B cell (primary cell): ENCODE measurements around the gene BBX. TPM values are rescaled to one million over a fixed set of nuclear protein-coding genes. Genes with fewer than 3 reads are reported as not detected.
A peak's percentile ranks its signal among the peaks of the same experiment; 100 is the strongest.

ENCODE experiments used
- ATAC-seq: fragments of 200-7000 bp; cut with Tn5 transposase; one replicate; pipeline ENCODE4 v1.10.0; 2021; ENCODE audit warnings: low read depth, mild to moderate bottlenecking, moderate number of reproducible peaks, moderate library complexity
- CTCF ChIA-PET: fragments of 350-600 bp; sonication (Branson Sonifier 250); formaldehyde crosslinking; loops from one replicate; lab custom pipeline; 2021; ENCODE audit warnings: antibody characterized with exemption, inconsistent platforms; lab: Charles Lee
- POLR2A ChIA-PET: fragments of 350-600 bp; sonication (Branson Sonifier 250); formaldehyde crosslinking; loops from one replicate; lab custom pipeline; 2021; ENCODE audit warnings: antibody characterized with exemption; lab: Charles Lee
- DNase-seq: peaks from one replicate; pipeline ENCODE4 v3.0.0; 2013
- H2AFZ ChIP-seq: 2 replicates; pipeline ENCODE4 v1.6.1; 2012; ENCODE audit warnings: mild to moderate bottlenecking, low read depth, low read length; ENCODE audit not compliant: insufficient read depth, poor library complexity, severe bottlenecking
- H3K27ac ChIP-seq, 2 donors: 1 replicate in 1 of 2; 2 replicates in 1 of 2; pipeline ENCODE4 v1.5.1; 2012 to 2013; ENCODE audit warnings: low read length in 2 of 2, mild to moderate bottlenecking in 2 of 2, moderate library complexity in 1 of 2
- H3K27me3 ChIP-seq, 4 experiments: fragments of 200-600 bp in 1 of 4; sonication (generic) in 1 of 4; replicated peaks in 1 of 4; 1 replicate in 2 of 4; 2 replicates in 2 of 4; pipeline versions ENCODE4 v1.6.1 to v1.7.0; 2013 to 2016; ENCODE audit warnings: low read length in 3 of 4, mild to moderate bottlenecking in 2 of 4, mixed read lengths in 1 of 4, moderate library complexity in 1 of 4; ENCODE audit not compliant: insufficient read depth in 4 of 4, control insufficient read depth in 3 of 4; ENCODE audit errors: control extremely low read depth in 1 of 4
- H3K36me3 ChIP-seq, 2 experiments: replicated peaks in 1 of 2; 1 replicate in 1 of 2; 2 replicates in 1 of 2; pipeline versions ENCODE4 v1.6.1 to v1.7.1; 2013; ENCODE audit warnings: low read length in 1 of 2; ENCODE audit not compliant: insufficient read depth in 2 of 2, control insufficient read depth in 1 of 2; ENCODE audit errors: control extremely low read depth in 1 of 2, extremely low read depth in 1 of 2
- H3K4me1 ChIP-seq, 2 donors: fragments of 200-600 bp in 1 of 2; sonication (generic) in 1 of 2; 1 replicate in 1 of 2; 2 replicates in 1 of 2; pipeline versions ENCODE4 v1.5.1 to v1.6.1; 2013 to 2017; ENCODE audit warnings: low read length in 2 of 2; ENCODE audit not compliant: control insufficient read depth in 2 of 2, insufficient read depth in 2 of 2
- H3K4me2 ChIP-seq: replicated peaks from 2 replicates; pipeline ENCODE3; 2012; ENCODE audit warnings: mild to moderate bottlenecking, low read depth, low read length; ENCODE audit not compliant: poor library complexity, severe bottlenecking
- H3K4me3 ChIP-seq, 5 experiments: fragments of 200-600 bp in 1 of 5; sonication (generic) in 1 of 5; 1 replicate in 3 of 5; 2 replicates in 2 of 5; pipeline versions ENCODE4 v1.5.1 to v1.7.0; 2011 to 2016; ENCODE audit warnings: low read length in 4 of 5, mild to moderate bottlenecking in 4 of 5, low read depth in 2 of 5, control low read depth in 1 of 5, moderate library complexity in 1 of 5; ENCODE audit not compliant: insufficient read depth in 1 of 5; ENCODE audit errors: control extremely low read depth in 1 of 5, extremely low read depth in 1 of 5
- H3K79me2 ChIP-seq: fragments of 200-600 bp; sonication (generic); one replicate; pipeline ENCODE4 v1.6.0; 2016; ENCODE audit warnings: low read length; ENCODE audit not compliant: control insufficient read depth, insufficient read depth
- H3K9ac ChIP-seq: fragments of 200-600 bp; sonication (generic); 2 replicates; pipeline ENCODE4 v1.6.1; 2017; ENCODE audit warnings: mild to moderate bottlenecking, low read length, moderate library complexity
- H3K9me3 ChIP-seq, 3 donors: one replicate each; pipeline versions ENCODE4 v1.6.1 to v1.7.1; 2013; ENCODE audit warnings: low read length in 2 of 3; ENCODE audit not compliant: control insufficient read depth in 2 of 3, insufficient read depth in 1 of 3; ENCODE audit errors: control extremely low read depth in 1 of 3
- H4K20me1 ChIP-seq: 2 replicates; pipeline ENCODE4 v1.6.0; 2012; ENCODE audit warnings: mild to moderate bottlenecking, low read length; ENCODE audit not compliant: insufficient read depth, control insufficient read depth, poor library complexity, severe bottlenecking
- H3K27ac Mint-ChIP-seq: one replicate; pipeline ENCODE4 v1.8.0; 2021; ENCODE audit warnings: mixed read lengths
- H3K27me3 Mint-ChIP-seq: one replicate; pipeline ENCODE4 v1.8.0; 2021; ENCODE audit warnings: mixed read lengths
- H3K4me1 Mint-ChIP-seq: one replicate; pipeline ENCODE4 v1.8.0; 2021; ENCODE audit warnings: mixed read lengths
- H3K4me3 Mint-ChIP-seq: one replicate; pipeline ENCODE4 v1.8.0; 2021; ENCODE audit warnings: mixed read lengths
- H3K9me3 Mint-ChIP-seq: one replicate; pipeline ENCODE4 v1.8.0; 2022; ENCODE audit warnings: mixed read lengths; ENCODE audit not compliant: insufficient read depth
- EZH2 ChIP-seq: IDR thresholded peaks from 2 replicates; pipeline ENCODE4 v1.6.1; 2012; ENCODE audit warnings: borderline replicate concordance, low read depth, mild to moderate bottlenecking, moderate library complexity, low read length; ENCODE audit not compliant: insufficient read depth, poor library complexity, severe bottlenecking
- WGBS: methylation state at CpG from one replicate; pipeline ENCODE4 v1.1.5; 2013; ENCODE audit warnings: missing lambda C conversion rate; ENCODE audit not compliant: insufficient coverage; 5-methylcytosine and 5-hydroxymethylcytosine counted together
- intact Hi-C: fragments of 100-400 bp; cut with micrococcal nuclease; formaldehyde crosslinking; loops from one replicate; pipeline ENCODE4 v1.10.0; 2022
- polyA plus RNA-seq: library from polyadenylated mRNA; depleted of rRNA; stranded (reverse); fragments of >200 nt; gene quantifications from 2 replicates; pipeline ENCODE4 v1.2.3, GENCODE V29; 2012
- total RNA-seq, 2 donors: library from RNA; stranded (reverse); fragments of 120-200 nt in 1 of 2; gene quantifications; 1 replicate in 1 of 2; 2 replicates in 1 of 2; pipeline versions ENCODE4 v1.2.3 to v1.2.4, GENCODE V29; 2013 to 2022
- TF ChIP-seq, protein P1 (sequence below): fragments of 200-600 bp; IDR thresholded peaks from one replicate; pipeline ENCODE4 v1.8.0; 2022; ENCODE audit warnings: antibody characterized with exemption, mild to moderate bottlenecking

The BBX gene
- total and polyA plus RNA-seq, 2 donors (not counting 1 experiment from before 2014, with no cell fraction given): 27.8 to 133 TPM

DNA sequence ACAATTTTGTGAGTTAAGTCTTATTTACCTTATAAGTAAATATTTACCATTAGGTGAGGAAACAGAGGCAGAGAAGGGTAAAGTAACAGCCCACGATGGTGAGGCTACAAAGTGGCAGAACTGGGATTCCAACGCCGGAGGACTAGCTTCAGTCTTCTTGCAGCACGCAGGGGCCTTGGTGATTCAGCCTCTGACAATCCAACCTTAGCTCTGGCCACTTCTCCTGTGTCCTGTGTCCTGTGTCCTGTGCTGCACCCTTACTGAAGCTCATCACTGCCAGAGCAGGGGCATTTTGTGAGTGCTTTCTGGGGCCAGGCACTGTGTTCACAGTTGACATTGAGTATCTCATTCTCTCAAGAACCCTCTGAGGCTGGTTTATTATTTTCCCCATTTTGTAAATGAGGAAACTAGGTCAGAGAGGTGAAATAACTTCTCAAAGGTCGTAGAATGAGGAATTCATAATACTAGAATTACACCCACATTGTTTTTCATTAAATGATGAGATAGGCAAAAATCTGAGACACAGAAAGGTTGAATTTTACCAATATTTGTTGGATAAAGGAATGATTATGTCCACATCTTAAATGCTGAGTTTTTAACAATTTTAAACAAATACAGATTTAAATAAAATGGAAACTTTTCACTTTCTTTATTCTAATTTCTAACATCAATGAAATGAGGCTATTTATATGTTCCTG, 215.9 kb downstream of the BBX start:
- Mint-ChIP-seq H3K27ac (peak overlapping the region; percentile 16), H3K9me3 (no peaks in the 10 kb centered on the region), H3K27me3 (no peaks in the 10 kb centered on the region), H3K4me1 (peaks cover 32% of the 10 kb centered on the region), H3K4me3 (peak overlapping the region; percentile 44)
- no peak for DNase-seq
- H3K4me1 ChIP-seq: peaks cover 18 to 21% of the 10 kb centered on the region in 2 donors
- ChIA-PET CTCF (interaction anchor here (0.5 to 7.2 kb wide), 11 partner anchors 10 to 503 kb away, joined by 3 to 73 read pairs (median 3); no protein-coding TSS in a partner anchor), POLR2A (no interaction called here)
- 98% methylated on average over 4 of the region's 5 CpGs for WGBS
- peaks cover 7% of the 10 kb centered on the region for H3K79me2 ChIP-seq
- no peaks in the 10 kb centered on the region for H3K27me3 ChIP-seq
- no peak overlapping the region for H3K9ac ChIP-seq
- H3K27ac ChIP-seq: peak overlapping the region; percentile 1 to 78
- intact Hi-C loops: no loop called here
- TF ChIP-seq, protein P1, sequence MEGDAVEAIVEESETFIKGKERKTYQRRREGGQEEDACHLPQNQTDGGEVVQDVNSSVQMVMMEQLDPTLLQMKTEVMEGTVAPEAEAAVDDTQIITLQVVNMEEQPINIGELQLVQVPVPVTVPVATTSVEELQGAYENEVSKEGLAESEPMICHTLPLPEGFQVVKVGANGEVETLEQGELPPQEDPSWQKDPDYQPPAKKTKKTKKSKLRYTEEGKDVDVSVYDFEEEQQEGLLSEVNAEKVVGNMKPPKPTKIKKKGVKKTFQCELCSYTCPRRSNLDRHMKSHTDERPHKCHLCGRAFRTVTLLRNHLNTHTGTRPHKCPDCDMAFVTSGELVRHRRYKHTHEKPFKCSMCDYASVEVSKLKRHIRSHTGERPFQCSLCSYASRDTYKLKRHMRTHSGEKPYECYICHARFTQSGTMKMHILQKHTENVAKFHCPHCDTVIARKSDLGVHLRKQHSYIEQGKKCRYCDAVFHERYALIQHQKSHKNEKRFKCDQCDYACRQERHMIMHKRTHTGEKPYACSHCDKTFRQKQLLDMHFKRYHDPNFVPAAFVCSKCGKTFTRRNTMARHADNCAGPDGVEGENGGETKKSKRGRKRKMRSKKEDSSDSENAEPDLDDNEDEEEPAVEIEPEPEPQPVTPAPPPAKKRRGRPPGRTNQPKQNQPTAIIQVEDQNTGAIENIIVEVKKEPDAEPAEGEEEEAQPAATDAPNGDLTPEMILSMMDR: no peak
- no peak for TF ChIP-seq EZH2
- H3K4me2 ChIP-seq: peak overlapping the region; percentile 31
- H3K36me3 ChIP-seq: peaks cover 1 to 5% of the 10 kb centered on the region in 2 experiments
- peak overlapping the region in 1 of 5 experiments; percentile 1 for H3K4me3 ChIP-seq
- ATAC-seq: no peak
- H2AFZ ChIP-seq: no peak overlapping the region
- H4K20me1 ChIP-seq: no peaks in the 10 kb centered on the region
- no peaks in the 10 kb centered on the region for H3K9me3 ChIP-seq

DNA sequence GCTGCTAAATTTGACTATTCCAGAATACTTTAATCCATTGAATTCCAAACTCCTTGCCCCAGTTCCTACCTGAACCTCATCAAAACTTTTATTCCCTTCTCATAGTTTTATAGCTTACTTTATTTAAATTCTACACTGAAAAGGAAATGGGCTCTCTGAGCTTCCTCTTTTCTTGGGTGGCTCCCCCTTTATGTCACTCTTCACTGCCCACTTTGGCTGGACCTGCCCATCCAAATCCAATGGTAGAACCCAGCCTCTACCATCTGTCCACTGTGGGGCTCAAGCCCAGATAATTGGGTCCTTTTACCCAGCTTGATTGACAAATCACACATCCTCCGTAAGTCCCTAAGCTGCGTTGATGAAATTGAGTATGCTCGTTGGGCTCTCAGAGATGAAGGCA, 216.5 kb downstream of the BBX start:
- H3K9me3 ChIP-seq: no peaks in the 10 kb centered on the region
- H3K4me1 Mint-ChIP-seq: peaks cover 35% of the 10 kb centered on the region
- POLR2A ChIA-PET: no interaction called here
- peak overlapping the region; percentile 60 for H3K27ac Mint-ChIP-seq
- ATAC-seq (peak; percentile 75), DNase-seq (peak; percentile 48)
- 50% methylated on average over 2 of the region's 3 CpGs for WGBS
- H4K20me1 ChIP-seq: no peaks in the 10 kb centered on the region
- H3K79me2 ChIP-seq: peaks cover 7% of the 10 kb centered on the region
- peak overlapping the region; percentile 35 for H3K4me3 Mint-ChIP-seq
- H3K4me1 ChIP-seq: peaks cover 18 to 21% of the 10 kb centered on the region in 2 donors
- no peaks in the 10 kb centered on the region for H3K27me3 ChIP-seq
- H3K4me2 ChIP-seq: peak overlapping the region; percentile 31
- CTCF ChIA-PET: interaction anchor here (0.5 to 7.2 kb wide), 12 partner anchors 9 to 504 kb away, joined by 3 to 73 read pairs (median 4); no protein-coding TSS in a partner anchor
- H3K9ac ChIP-seq: no peak overlapping the region
- TF ChIP-seq, protein P1: no peak
- TF ChIP-seq EZH2: no peak
- no peaks in the 10 kb centered on the region for H3K9me3 Mint-ChIP-seq
- H3K27ac ChIP-seq: peak overlapping the region; percentile 8 to 78
- no peak overlapping the region for H2AFZ ChIP-seq
- H3K27me3 Mint-ChIP-seq: no peaks in the 10 kb centered on the region
- peaks cover 1 to 5% of the 10 kb centered on the region in 2 experiments for H3K36me3 ChIP-seq
- intact Hi-C loops: no loop called here
- H3K4me3 ChIP-seq: peak overlapping the region in 1 of 5 experiments; percentile 1
